Activated T-cell treated with anti-CD3 and anti-CD28 coated beads, Interleukin-2, amount 50 U/mL, for 72 hours (primary cell): ENCODE data around the gene KRT23. TPM values are rescaled to one million over a fixed set of nuclear protein-coding genes. Genes with fewer than 3 reads are reported as not detected.

Source experiments
- ATAC-seq, 2 donors: fragments of 150-1000 bp; cut with Tn5 transposase; replicated peaks in 1 of 2; 2 replicates each; pipeline ENCODE4 v1.10.0; 2021; ENCODE audit warnings: moderate library complexity in 2 of 2, mild to moderate bottlenecking in 1 of 2
- DNase-seq, 2 donors: peaks; one replicate each; pipeline ENCODE4 v3.0.0; 2021 to 2022; ENCODE audit warnings: mixed read lengths in 1 of 2
- H3K27ac Mint-ChIP-seq: one replicate; pipeline ENCODE4 v1.8.0; 2022; ENCODE audit warnings: mild to moderate bottlenecking, moderate library complexity, mixed read lengths
- H3K27me3 Mint-ChIP-seq: one replicate; pipeline ENCODE4 v1.8.0; 2022; ENCODE audit warnings: low read depth, mixed read lengths
- H3K36me3 Mint-ChIP-seq, 2 donors: one replicate each; pipeline ENCODE4 v1.8.0; 2022; ENCODE audit warnings: mixed read lengths in 2 of 2, mild to moderate bottlenecking in 1 of 2; ENCODE audit not compliant: insufficient read depth in 2 of 2
- H3K4me1 Mint-ChIP-seq: one replicate; pipeline ENCODE4 v1.8.0; 2022; ENCODE audit warnings: low read depth, mixed read lengths
- H3K4me3 Mint-ChIP-seq, 2 donors: one replicate each; pipeline ENCODE4 v1.8.0; 2022; ENCODE audit warnings: mild to moderate bottlenecking in 2 of 2, mixed read lengths in 2 of 2, moderate library complexity in 2 of 2
- H3K9me3 Mint-ChIP-seq, 2 donors: one replicate each; pipeline ENCODE4 v1.8.0; 2022; ENCODE audit warnings: mixed read lengths in 2 of 2
- total RNA-seq, 2 donors: library from RNA; stranded (reverse); gene quantifications; one replicate each; pipeline ENCODE4 v1.2.3, GENCODE V29; 2022

The KRT23 gene
- total RNA-seq, 2 donors from 2014 or later = not detected

GRCh38 chr17:40896916-40897455 lies 40.5 kb downstream of the KRT23 start:
- ATAC-seq (no peak), DNase-seq (no peak)
- no peaks in the 10 kb centered on the region for H3K9me3 Mint-ChIP-seq
- H3K27ac Mint-ChIP-seq = no peak overlapping the region
- H3K27me3 Mint-ChIP-seq = peaks cover 36% of the 10 kb centered on the region
- peaks cover 3% of the 10 kb centered on the region for H3K4me1 Mint-ChIP-seq
- no peaks in the 10 kb centered on the region for H3K36me3 Mint-ChIP-seq
- H3K4me3 Mint-ChIP-seq = no peak overlapping the region

- Mint-ChIP-seq H3K27me3 (peaks cover 29% of the 10 kb centered on the region), H3K9me3 (no peaks in the 10 kb centered on the region), H3K4me3 (no peak overlapping the region), H3K36me3 (no peaks in the 10 kb centered on the region), H3K4me1 (no peaks in the 10 kb centered on the region), H3K27ac (no peak overlapping the region)
- ATAC-seq = no peak
- DNase-seq = no peak
Measured at GRCh38 chr17:40895106-40895730, 42.2 kb downstream of the KRT23 start.

GRCh38 chr17:40888196-40888720 lies 49.2 kb downstream of the KRT23 start:
- no peaks in the 10 kb centered on the region for H3K4me1 Mint-ChIP-seq
- ATAC-seq = no peak
- no peak overlapping the region for H3K27ac Mint-ChIP-seq
- no peaks in the 10 kb centered on the region for H3K9me3 Mint-ChIP-seq
- no peak for DNase-seq
- H3K27me3 Mint-ChIP-seq = peaks cover 46% of the 10 kb centered on the region
- H3K4me3 Mint-ChIP-seq = no peak overlapping the region
- H3K36me3 Mint-ChIP-seq = no peaks in the 10 kb centered on the region

- ATAC-seq (no peak), DNase-seq (no peak)
- H3K27ac Mint-ChIP-seq = no peak overlapping the region
- no peak overlapping the region for H3K4me3 Mint-ChIP-seq
- H3K36me3 Mint-ChIP-seq = no peaks in the 10 kb centered on the region
- H3K4me1 Mint-ChIP-seq = no peaks in the 10 kb centered on the region
- no peaks in the 10 kb centered on the region for H3K9me3 Mint-ChIP-seq
- H3K27me3 Mint-ChIP-seq = peaks cover 40% of the 10 kb centered on the region
Measured at GRCh38 chr17:40886090-40886489, 51.4 kb downstream of the KRT23 start.

GRCh38 chr17:40884708-40885512 lies 52.5 kb downstream of the KRT23 start, which contains the start of gene KRT20:
Gene KRT20 (minus strand): TSS chr17:40885242. CDS start chr17:40885185, 57 bp downstream.
- ATAC-seq = no peak
- peaks cover 36% of the 10 kb centered on the region for H3K27me3 Mint-ChIP-seq
- H3K4me1 Mint-ChIP-seq = no peaks in the 10 kb centered on the region

GRCh38 chr17:40883626-40884334 lies 53.7 kb downstream of the KRT23 start:
- Mint-ChIP-seq H3K27ac (no peak overlapping the region), H3K36me3 (no peaks in the 10 kb centered on the region), H3K9me3 (no peaks in the 10 kb centered on the region), H3K27me3 (peaks cover 27% of the 10 kb centered on the region), H3K4me3 (no peak overlapping the region), H3K4me1 (no peaks in the 10 kb centered on the region)
- DNase-seq = no peak
- ATAC-seq = no peak

More at GRCh38 chr17:40884708-40885512, 52.5 kb downstream of the KRT23 start, which contains the start of gene KRT20:
- no peak within 1 kb of the TSS for H3K27ac Mint-ChIP-seq
- no peak for DNase-seq
- no peak within 1 kb of the TSS for H3K4me3 Mint-ChIP-seq
- no peaks in the 10 kb centered on the region for H3K9me3 Mint-ChIP-seq
- H3K36me3 Mint-ChIP-seq = no peaks in the 10 kb centered on the region

GRCh38 chr17:40883031-40883430 lies 54.4 kb downstream of the KRT23 start:
- Mint-ChIP-seq H3K4me1 (no peaks in the 10 kb centered on the region), H3K4me3 (no peak overlapping the region), H3K27me3 (peaks cover 21% of the 10 kb centered on the region), H3K27ac (no peak overlapping the region), H3K36me3 (no peaks in the 10 kb centered on the region), H3K9me3 (no peaks in the 10 kb centered on the region)
- no peak for DNase-seq
- ATAC-seq = no peak

GRCh38 chr17:40879026-40879425 lies 58.4 kb downstream of the KRT23 start:
- H3K4me1 Mint-ChIP-seq = no peaks in the 10 kb centered on the region
- no peak for DNase-seq

GRCh38 chr17:40878044-40878443 lies 59.4 kb downstream of the KRT23 start:
- Mint-ChIP-seq H3K27me3 (peaks cover 14% of the 10 kb centered on the region), H3K9me3 (no peaks in the 10 kb centered on the region), H3K4me3 (no peak overlapping the region), H3K36me3 (no peaks in the 10 kb centered on the region), H3K27ac (no peak overlapping the region), H3K4me1 (no peaks in the 10 kb centered on the region)
- DNase-seq (no peak), ATAC-seq (no peak)

More at GRCh38 chr17:40879026-40879425, 58.4 kb downstream of the KRT23 start:
- Mint-ChIP-seq H3K27me3 (peaks cover 18% of the 10 kb centered on the region), H3K27ac (no peak overlapping the region), H3K9me3 (no peaks in the 10 kb centered on the region), H3K4me3 (no peak overlapping the region), H3K36me3 (no peaks in the 10 kb centered on the region)
- ATAC-seq = no peak

- ATAC-seq (no peak), DNase-seq (no peak)
- Mint-ChIP-seq H3K36me3 (no peaks in the 10 kb centered on the region), H3K27ac (no peak overlapping the region), H3K27me3 (peaks cover 22% of the 10 kb centered on the region), H3K4me1 (no peaks in the 10 kb centered on the region), H3K9me3 (no peaks in the 10 kb centered on the region), H3K4me3 (no peak overlapping the region)
Measured at GRCh38 chr17:40873801-40874200, 63.6 kb downstream of the KRT23 start.

- DNase-seq = no peak
- Mint-ChIP-seq H3K4me3 (no peak overlapping the region), H3K9me3 (no peaks in the 10 kb centered on the region), H3K27me3 (peaks cover 22% of the 10 kb centered on the region), H3K4me1 (no peaks in the 10 kb centered on the region), H3K36me3 (no peaks in the 10 kb centered on the region), H3K27ac (no peak overlapping the region)
- no peak for ATAC-seq
Measured at GRCh38 chr17:40873255-40873654, 64.2 kb downstream of the KRT23 start.
